Smooth muscle cell (in vitro differentiated cells): Measurements from ENCODE around the gene THRB. TPM values are rescaled to one million over a fixed set of nuclear protein-coding genes. Genes with fewer than 3 reads are reported as not detected.

Source experiments
- DNase-seq: peaks from one replicate; lab custom pipeline; 2025; ENCODE audit not compliant: unreplicated experiment; lab: John Stamatoyannopoulos, UW
- H2AFZ ChIP-seq: fragments of 200-600 bp; sonication (generic); 2 replicates; pipeline ENCODE4 v1.6.0; 2016; ENCODE audit warnings: antibody characterized with exemption, low read depth, mild to moderate bottlenecking
- H3F3A ChIP-seq: fragments of 200-600 bp; sonication (generic); 2 replicates; pipeline ENCODE4 v1.6.0; 2017; ENCODE audit warnings: antibody characterized with exemption, low read depth
- H3K27ac ChIP-seq: fragments of 200-600 bp; sonication (generic); 2 replicates; pipeline ENCODE4 v1.5.1; 2016; ENCODE audit warnings: low read depth, mild to moderate bottlenecking
- H3K27me3 ChIP-seq: fragments of 200-600 bp; sonication (generic); 2 replicates; pipeline ENCODE4 v1.6.1; 2016; ENCODE audit warnings: low read depth, mild to moderate bottlenecking
- H3K36me3 ChIP-seq: fragments of 200-600 bp; sonication (generic); 2 replicates; pipeline ENCODE4 v1.5.1; 2016; ENCODE audit warnings: low read depth
- H3K4me1 ChIP-seq: fragments of 200-600 bp; sonication (generic); 2 replicates; pipeline ENCODE4 v1.5.1; 2016; ENCODE audit warnings: low read depth
- H3K4me2 ChIP-seq: fragments of 200-600 bp; sonication (generic); 2 replicates; pipeline ENCODE4 v1.6.0; 2016; ENCODE audit warnings: mild to moderate bottlenecking
- H3K4me3 ChIP-seq: fragments of 200-600 bp; sonication (generic); 2 replicates; pipeline ENCODE4 v1.5.1; 2016; ENCODE audit warnings: mild to moderate bottlenecking
- H3K79me2 ChIP-seq: fragments of 200-600 bp; sonication (generic); 2 replicates; pipeline ENCODE4 v1.6.0; 2016; ENCODE audit warnings: low read depth, mild to moderate bottlenecking
- H3K9ac ChIP-seq: fragments of 200-600 bp; sonication (generic); 2 replicates; pipeline ENCODE4 v1.6.0; 2016; ENCODE audit warnings: low read depth
- H3K9me3 ChIP-seq: fragments of 200-600 bp; sonication (generic); replicated peaks from 2 replicates; pipeline ENCODE4 v1.5.1; 2016; ENCODE audit warnings: low read depth
- H4K20me1 ChIP-seq: fragments of 200-600 bp; sonication (generic); 2 replicates; pipeline ENCODE4 v1.6.0; 2016; ENCODE audit warnings: low read depth
- WGBS: methylation state at CpG from one replicate; pipeline ENCODE4 v1.1.7; 2016; ENCODE audit warnings: low lambda C conversion rate; 5-methylcytosine and 5-hydroxymethylcytosine counted together
- polyA plus RNA-seq: library from polyadenylated mRNA; unstranded; fragments of >200 nt; fragmentation: Nextera tagmentation; extraction: Ambion mirVana; gene quantifications from 2 replicates; pipeline ENCODE4 v1.2.1, GENCODE V29; 2016
- total RNA-seq: library from RNA; depleted of rRNA; stranded (reverse); fragments of >200 nt; gene quantifications from 2 replicates; pipeline ENCODE4 v1.2.3, GENCODE V29; 2014
- TF ChIP-seq, protein P1 (sequence below): fragments of 200-600 bp; sonication (generic); IDR thresholded peaks from 2 replicates; pipeline ENCODE4 v1.5.1; 2017; ENCODE audit warnings: borderline replicate concordance, mild to moderate bottlenecking, antibody characterized with exemption; ENCODE audit not compliant: insufficient read depth, poor library complexity, severe bottlenecking

The THRB gene
- total and polyA plus RNA-seq, 2 experiments from 2014 or later: 5.6 to 43.8 TPM

- H3K9ac ChIP-seq: no peak overlapping the region
- H3K9me3 ChIP-seq: no peaks in the 10 kb centered on the region
- peaks cover 3% of the 10 kb centered on the region for H3F3A ChIP-seq
- no peak overlapping the region for H3K4me2 ChIP-seq
- TF ChIP-seq, protein P1, sequence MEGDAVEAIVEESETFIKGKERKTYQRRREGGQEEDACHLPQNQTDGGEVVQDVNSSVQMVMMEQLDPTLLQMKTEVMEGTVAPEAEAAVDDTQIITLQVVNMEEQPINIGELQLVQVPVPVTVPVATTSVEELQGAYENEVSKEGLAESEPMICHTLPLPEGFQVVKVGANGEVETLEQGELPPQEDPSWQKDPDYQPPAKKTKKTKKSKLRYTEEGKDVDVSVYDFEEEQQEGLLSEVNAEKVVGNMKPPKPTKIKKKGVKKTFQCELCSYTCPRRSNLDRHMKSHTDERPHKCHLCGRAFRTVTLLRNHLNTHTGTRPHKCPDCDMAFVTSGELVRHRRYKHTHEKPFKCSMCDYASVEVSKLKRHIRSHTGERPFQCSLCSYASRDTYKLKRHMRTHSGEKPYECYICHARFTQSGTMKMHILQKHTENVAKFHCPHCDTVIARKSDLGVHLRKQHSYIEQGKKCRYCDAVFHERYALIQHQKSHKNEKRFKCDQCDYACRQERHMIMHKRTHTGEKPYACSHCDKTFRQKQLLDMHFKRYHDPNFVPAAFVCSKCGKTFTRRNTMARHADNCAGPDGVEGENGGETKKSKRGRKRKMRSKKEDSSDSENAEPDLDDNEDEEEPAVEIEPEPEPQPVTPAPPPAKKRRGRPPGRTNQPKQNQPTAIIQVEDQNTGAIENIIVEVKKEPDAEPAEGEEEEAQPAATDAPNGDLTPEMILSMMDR: no peak
- H3K36me3 ChIP-seq: no peaks in the 10 kb centered on the region
- no peaks in the 10 kb centered on the region for H4K20me1 ChIP-seq
- no peak overlapping the region for H3K4me3 ChIP-seq
- H3K79me2 ChIP-seq: no peaks in the 10 kb centered on the region
- no peak overlapping the region for H3K27ac ChIP-seq
- no peak overlapping the region for H2AFZ ChIP-seq
- peaks cover 17% of the 10 kb centered on the region for H3K27me3 ChIP-seq
- WGBS: 88% methylated on average over 2 of the region's 2 CpGs
- H3K4me1 ChIP-seq: peaks cover 3% of the 10 kb centered on the region
- no peak for DNase-seq
These were observed 279.1 kb downstream of the THRB start for GRCh38 chr3:24215502-24215901.

DNA sequence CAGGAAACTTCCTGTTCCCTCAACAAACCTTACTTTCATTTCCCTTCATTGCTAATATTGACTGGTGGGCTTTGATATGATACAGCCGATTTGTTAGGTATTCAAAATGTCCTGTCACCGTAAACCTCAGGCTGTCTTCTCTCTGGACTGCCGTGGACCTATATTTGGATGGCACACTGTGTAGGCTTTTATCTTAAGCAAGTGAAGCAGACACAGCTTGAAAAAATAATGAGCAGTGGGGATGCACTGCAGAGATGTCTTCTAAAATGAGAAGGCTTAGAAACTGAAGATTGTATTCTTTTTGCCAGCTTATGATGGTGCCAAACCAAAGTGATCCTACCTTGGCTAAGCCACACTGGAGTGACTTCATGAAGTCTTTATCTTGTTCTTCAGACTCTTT, 283.3 kb downstream of the THRB start:
- H3K27ac ChIP-seq: no peak overlapping the region
- H3F3A ChIP-seq: no peaks in the 10 kb centered on the region
- H3K4me3 ChIP-seq: no peak overlapping the region
- TF ChIP-seq, protein P1: no peak
- H3K79me2 ChIP-seq: no peaks in the 10 kb centered on the region
- peaks cover 21% of the 10 kb centered on the region for H3K27me3 ChIP-seq
- DNase-seq: no peak
- H3K4me1 ChIP-seq: no peaks in the 10 kb centered on the region
- H3K9me3 ChIP-seq: no peaks in the 10 kb centered on the region
- no peaks in the 10 kb centered on the region for H3K36me3 ChIP-seq
- 94% methylated on average over 3 of the region's 3 CpGs for WGBS
- H2AFZ ChIP-seq: no peak overlapping the region
- H4K20me1 ChIP-seq: no peaks in the 10 kb centered on the region
- no peak overlapping the region for H3K9ac ChIP-seq
- H3K4me2 ChIP-seq: no peak overlapping the region

DNA sequence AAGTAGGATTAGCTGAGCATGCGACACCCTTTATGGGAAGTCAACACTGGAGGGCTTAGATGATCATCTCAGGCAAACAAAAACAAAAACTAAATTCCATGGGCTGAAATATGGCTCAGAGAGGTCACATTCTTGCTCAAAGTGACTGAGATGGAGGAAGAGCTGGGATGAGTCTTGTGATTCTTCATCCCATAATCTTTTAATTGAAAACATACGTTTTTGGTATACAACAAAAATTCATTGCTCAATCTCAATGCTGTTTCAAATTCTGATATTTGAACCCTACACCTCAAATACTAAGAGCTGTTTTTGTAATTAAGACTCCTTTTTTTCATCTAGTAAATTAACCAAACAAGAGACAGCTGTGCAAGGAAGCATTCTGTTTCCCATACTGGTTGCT, 292.6 kb downstream of the THRB start:
- Histone ChIP-seq H3K36me3 (no peaks in the 10 kb centered on the region), H3K79me2 (no peaks in the 10 kb centered on the region), H3K4me3 (no peak overlapping the region), H2AFZ (no peak overlapping the region), H3K27me3 (peaks cover 11% of the 10 kb centered on the region), H3K9me3 (no peaks in the 10 kb centered on the region), H3K9ac (no peak overlapping the region), H3K4me1 (peaks cover 4% of the 10 kb centered on the region), H3K4me2 (no peak overlapping the region), H4K20me1 (peaks cover 13% of the 10 kb centered on the region), H3K27ac (no peak overlapping the region), H3F3A (peaks cover 4% of the 10 kb centered on the region)
- no peak for DNase-seq
- WGBS: 55% methylated on average over 2 of the region's 2 CpGs
- TF ChIP-seq, protein P1: no peak

DNA sequence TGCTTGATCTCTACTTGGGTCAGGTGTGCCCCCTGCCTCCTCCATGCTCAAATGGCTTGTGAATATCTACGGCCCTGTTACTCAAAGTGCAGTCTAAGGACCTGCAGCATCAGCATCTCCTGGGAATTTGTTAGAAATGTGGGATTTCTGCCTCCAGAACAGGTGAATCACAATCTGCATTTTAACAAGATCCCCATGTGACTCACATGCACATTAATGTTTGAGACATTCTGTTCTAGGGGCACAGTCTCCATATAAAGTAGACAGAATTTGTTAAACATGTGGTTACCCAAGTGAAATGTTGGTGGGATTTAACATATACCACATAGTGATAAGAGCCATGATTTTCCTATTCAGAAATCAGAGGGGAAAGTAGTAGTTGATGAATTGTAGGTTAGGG, 293.3 kb downstream of the THRB start:
- DNase-seq: no peak
- Histone ChIP-seq H3F3A (peaks cover 4% of the 10 kb centered on the region), H3K4me1 (peaks cover 4% of the 10 kb centered on the region), H2AFZ (no peak overlapping the region), H3K4me2 (no peak overlapping the region), H3K27me3 (peaks cover 18% of the 10 kb centered on the region), H3K27ac (no peak overlapping the region), H4K20me1 (peaks cover 13% of the 10 kb centered on the region), H3K36me3 (no peaks in the 10 kb centered on the region), H3K9ac (no peak overlapping the region), H3K79me2 (no peaks in the 10 kb centered on the region), H3K4me3 (no peak overlapping the region), H3K9me3 (no peaks in the 10 kb centered on the region)
- TF ChIP-seq, protein P1: no peak
- 93% methylated on average over 1 of the region's 1 CpG for WGBS
